Measurements from ENCODE around the gene NDST3. TPM values are rescaled to one million over a fixed set of nuclear protein-coding genes. Genes with fewer than 3 reads are reported as not detected.
"Not testable (repeated sequence)": the region's sequence is repeated elsewhere in the genome, so short reads cannot be mapped to it uniquely, and the experiment has no call there.

The NDST3 gene
- total and polyA plus RNA-seq, 3 experiments from 2014 or later: not detected

- Mint-ChIP-seq H3K27me3 (peaks cover 0 to 12% of the 10 kb centered on the region in 2 donors), H3K27ac (no peak overlapping the region), H3K36me3 (no peaks in the 10 kb centered on the region), H3K4me1 (no peaks in the 10 kb centered on the region), H3K4me3 (no peak overlapping the region), H3K9me3 (no peaks in the 10 kb centered on the region)
- no peaks in the 10 kb centered on the region for H3K4me1 ChIP-seq (ENCODE audit: insufficient read depth, low read length)
- H3K9me3 ChIP-seq (ENCODE audit: low read length): no peaks in the 10 kb centered on the region
- no peaks in the 10 kb centered on the region for H3K36me3 ChIP-seq (ENCODE audit: insufficient read depth, low read length)
- H3K27me3 ChIP-seq (ENCODE audit: insufficient read depth, low read length, poor library complexity, severe bottlenecking): no peaks in the 10 kb centered on the region
- H3K27ac ChIP-seq (ENCODE audit: low read depth, low read length): no peak overlapping the region
- CTCF ChIA-PET: no interaction called here
- POLR2A ChIA-PET: no interaction called here
- no peak overlapping the region for H3K4me3 ChIP-seq (ENCODE audit: low read length)
- no peak for DNase-seq
These were observed 203.2 kb downstream of the NDST3 start for GRCh38 chr4:118237531-118237930.

GRCh38 chr4:118249890-118250289 lies 215.6 kb downstream of the NDST3 start:
- CTCF ChIA-PET: no interaction called here
- peaks cover 0 to 2% (median 0%) of the 10 kb centered on the region in 5 donors for H3K9me3 Mint-ChIP-seq
- no peak for DNase-seq
- no peak overlapping the region for H3K4me3 ChIP-seq (ENCODE audit: low read length)
- no peaks in the 10 kb centered on the region for H3K36me3 Mint-ChIP-seq
- peaks cover 0 to 6% of the 10 kb centered on the region in 2 donors for H3K27me3 Mint-ChIP-seq
- H3K9me3 ChIP-seq (ENCODE audit: low read length): no peaks in the 10 kb centered on the region
- H3K36me3 ChIP-seq (ENCODE audit: insufficient read depth, low read length): no peaks in the 10 kb centered on the region
- peaks cover 0 to 5% (median 3%) of the 10 kb centered on the region in 3 donors for H3K4me1 Mint-ChIP-seq
- no peak overlapping the region for H3K27ac ChIP-seq (ENCODE audit: low read depth, low read length)
- H3K27ac Mint-ChIP-seq: no peak overlapping the region
- H3K4me3 Mint-ChIP-seq: no peak overlapping the region
- POLR2A ChIA-PET: no interaction called here
- no peaks in the 10 kb centered on the region for H3K4me1 ChIP-seq (ENCODE audit: insufficient read depth, low read length)
- no peaks in the 10 kb centered on the region for H3K27me3 ChIP-seq (ENCODE audit: insufficient read depth, low read length, poor library complexity, severe bottlenecking)

GRCh38 chr4:118254368-118254767 lies 220.1 kb downstream of the NDST3 start:
- no peak overlapping the region for H3K27ac Mint-ChIP-seq
- H3K27me3 ChIP-seq (ENCODE audit: insufficient read depth, low read length, poor library complexity, severe bottlenecking): no peaks in the 10 kb centered on the region
- no peaks in the 10 kb centered on the region for H3K4me1 Mint-ChIP-seq
- ChIA-PET CTCF (no interaction called here), POLR2A (no interaction called here)
- no peak overlapping the region for H3K4me3 ChIP-seq (ENCODE audit: low read length)
- peaks cover 0 to 2% (median 0%) of the 10 kb centered on the region in 5 donors for H3K9me3 Mint-ChIP-seq
- no peaks in the 10 kb centered on the region for H3K36me3 ChIP-seq (ENCODE audit: insufficient read depth, low read length)
- H3K4me1 ChIP-seq (ENCODE audit: insufficient read depth, low read length): no peaks in the 10 kb centered on the region
- H3K27ac ChIP-seq (ENCODE audit: low read depth, low read length): no peak overlapping the region
- DNase-seq: no peak
- H3K36me3 Mint-ChIP-seq: no peaks in the 10 kb centered on the region
- peaks cover 0 to 3% of the 10 kb centered on the region in 2 donors for H3K27me3 Mint-ChIP-seq
- H3K9me3 ChIP-seq (ENCODE audit: low read length): no peaks in the 10 kb centered on the region
- H3K4me3 Mint-ChIP-seq: no peak overlapping the region

GRCh38 chr4:118259111-118259510 lies 224.8 kb downstream of the NDST3 start:
- Histone ChIP-seq H3K9me3 (ENCODE audit: low read length) (no peaks in the 10 kb centered on the region), H3K36me3 (ENCODE audit: insufficient read depth, low read length) (no peaks in the 10 kb centered on the region), H3K27me3 (ENCODE audit: insufficient read depth, low read length, poor library complexity, severe bottlenecking) (no peaks in the 10 kb centered on the region), H3K4me1 (ENCODE audit: insufficient read depth, low read length) (no peaks in the 10 kb centered on the region), H3K4me3 (ENCODE audit: low read length) (no peak overlapping the region), H3K27ac (ENCODE audit: low read depth, low read length) (no peak overlapping the region)
- no peaks in the 10 kb centered on the region for H3K36me3 Mint-ChIP-seq
- CTCF ChIA-PET: no interaction called here
- no peak overlapping the region for H3K4me3 Mint-ChIP-seq
- H3K27ac Mint-ChIP-seq: no peak overlapping the region
- H3K4me1 Mint-ChIP-seq: no peaks in the 10 kb centered on the region
- POLR2A ChIA-PET: no interaction called here
- H3K27me3 Mint-ChIP-seq: peaks cover 3 to 20% of the 10 kb centered on the region in 2 donors
- no peaks in the 10 kb centered on the region for H3K9me3 Mint-ChIP-seq
- DNase-seq: no peak

- Mint-ChIP-seq H3K27me3 (peaks cover 9 to 27% of the 10 kb centered on the region in 2 donors), H3K9me3 (no peaks in the 10 kb centered on the region), H3K36me3 (no peaks in the 10 kb centered on the region), H3K4me1 (peaks cover 0 to 1% (median 0%) of the 10 kb centered on the region in 3 donors), H3K4me3 (no peak overlapping the region), H3K27ac (no peak overlapping the region)
- POLR2A ChIA-PET: no interaction called here
- H3K9me3 ChIP-seq (ENCODE audit: low read length): no peaks in the 10 kb centered on the region
- no peaks in the 10 kb centered on the region for H3K4me1 ChIP-seq (ENCODE audit: insufficient read depth, low read length)
- H3K27me3 ChIP-seq (ENCODE audit: insufficient read depth, low read length, poor library complexity, severe bottlenecking): no peaks in the 10 kb centered on the region
- CTCF ChIA-PET: no interaction called here
- H3K4me3 ChIP-seq (ENCODE audit: low read length): no peak overlapping the region
- H3K36me3 ChIP-seq (ENCODE audit: insufficient read depth, low read length): no peaks in the 10 kb centered on the region
- DNase-seq: no peak
- H3K27ac ChIP-seq (ENCODE audit: low read depth, low read length): no peak overlapping the region
These were observed 226.0 kb downstream of the NDST3 start for GRCh38 chr4:118260309-118260708.

GRCh38 chr4:118264096-118264495 lies 229.8 kb downstream of the NDST3 start:
- Mint-ChIP-seq H3K4me1 (peaks cover 0 to 1% (median 0%) of the 10 kb centered on the region in 3 donors), H3K4me3 (peak overlapping the region in 1 of 7 donors; percentile 49), H3K36me3 (no peaks in the 10 kb centered on the region), H3K9me3 (no peaks in the 10 kb centered on the region), H3K27me3 (peaks cover 9 to 27% of the 10 kb centered on the region in 2 donors), H3K27ac (no peak overlapping the region)
- Histone ChIP-seq H3K27me3 (ENCODE audit: insufficient read depth, low read length, poor library complexity, severe bottlenecking) (no peaks in the 10 kb centered on the region), H3K9me3 (ENCODE audit: low read length) (no peaks in the 10 kb centered on the region), H3K27ac (ENCODE audit: low read depth, low read length) (no peak overlapping the region), H3K4me1 (ENCODE audit: insufficient read depth, low read length) (no peaks in the 10 kb centered on the region), H3K36me3 (ENCODE audit: insufficient read depth, low read length) (no peaks in the 10 kb centered on the region), H3K4me3 (ENCODE audit: low read length) (no peak overlapping the region)
- ChIA-PET CTCF (interaction anchor here (2.7 kb wide), 1 partner anchor 10 kb away, joined by 7 read pairs; no protein-coding TSS in a partner anchor), POLR2A (no interaction called here)
- DNase-seq: no peak

GRCh38 chr4:118265312-118266144 lies 231.2 kb downstream of the NDST3 start:
- ChIA-PET CTCF (interaction anchor here (1.1 to 2.7 kb wide), 2 partner anchors 8 to 41 kb away, joined by 4 to 7 read pairs; no protein-coding TSS in a partner anchor), POLR2A (no interaction called here)
- Mint-ChIP-seq H3K9me3 (no peaks in the 10 kb centered on the region), H3K27ac (no peak overlapping the region), H3K4me1 (peaks cover 0 to 2% (median 1%) of the 10 kb centered on the region in 3 donors), H3K36me3 (no peaks in the 10 kb centered on the region), H3K27me3 (peaks cover 9 to 30% of the 10 kb centered on the region in 2 donors), H3K4me3 (peak overlapping the region; percentile 27 to 62 (median 49))
- H3K36me3 ChIP-seq (ENCODE audit: insufficient read depth, low read length): no peaks in the 10 kb centered on the region
- no peaks in the 10 kb centered on the region for H3K27me3 ChIP-seq (ENCODE audit: insufficient read depth, low read length, poor library complexity, severe bottlenecking)
- H3K4me3 ChIP-seq (ENCODE audit: low read length): no peak overlapping the region
- no peak overlapping the region for H3K27ac ChIP-seq (ENCODE audit: low read depth, low read length)
- peak in 3 of 5 donors; percentile 1 to 45 (median 7) for DNase-seq
- H3K4me1 ChIP-seq (ENCODE audit: insufficient read depth, low read length): no peaks in the 10 kb centered on the region
- H3K9me3 ChIP-seq (ENCODE audit: low read length): no peaks in the 10 kb centered on the region

GRCh38 chr4:118266145-118266496 lies 231.8 kb downstream of the NDST3 start:
- POLR2A ChIA-PET; H3K36me3 Mint-ChIP-seq; H3K27ac ChIP-seq (ENCODE audit: low read depth, low read length); H3K4me1 Mint-ChIP-seq; DNase-seq; H3K27me3 ChIP-seq (ENCODE audit: insufficient read depth, low read length, poor library complexity, severe bottlenecking); H3K9me3 ChIP-seq (ENCODE audit: low read length); H3K36me3 ChIP-seq (ENCODE audit: insufficient read depth, low read length); H3K9me3 Mint-ChIP-seq; H3K4me1 ChIP-seq (ENCODE audit: insufficient read depth, low read length); H3K4me3 ChIP-seq (ENCODE audit: low read length): not testable (repeated sequence)
- peaks cover 9 to 28% of the 10 kb centered on the region in 2 donors for H3K27me3 Mint-ChIP-seq
- H3K27ac Mint-ChIP-seq: peak overlapping the region in 1 of 8 donors; percentile 56
- peak overlapping the region; percentile 20 to 61 (median 32) for H3K4me3 Mint-ChIP-seq
- CTCF ChIA-PET: interaction anchor here (1.1 kb wide), 1 partner anchor 42 kb away, joined by 4 read pairs; no protein-coding TSS in a partner anchor

All from CD8-positive, alpha-beta memory T cell (primary cell).